Vagina (tissue), 2 donors: Measurements from ENCODE around the gene RNU5D-1. TPM values are rescaled to one million over a fixed set of nuclear protein-coding genes. Genes with fewer than 3 reads are reported as not detected.
"Not testable (repeated sequence)": the region's sequence is repeated elsewhere in the genome, so short reads cannot be mapped to it uniquely, and the experiment has no call there.

Source experiments
- DNase-seq, 2 donors: peaks; one replicate each; pipeline ENCODE4 v3.0.0-alpha.2; 2017; ENCODE audit errors: extremely low spot score in 2 of 2
- H3K27ac ChIP-seq: fragments of 200-600 bp; sonication (generic); one replicate; pipeline ENCODE4 v1.5.1; 2019
- H3K27me3 ChIP-seq: fragments of 200-600 bp; sonication (generic); one replicate; pipeline ENCODE4 v1.5.1; 2019
- H3K36me3 ChIP-seq, 2 donors: fragments of 200-600 bp; sonication (generic); one replicate each; pipeline ENCODE4 v1.5.1; 2017 to 2019
- H3K4me1 ChIP-seq: fragments of 200-600 bp; sonication (generic); one replicate; pipeline ENCODE4 v1.5.1; 2019
- H3K4me3 ChIP-seq, 2 donors: fragments of 200-600 bp; sonication (generic); 1 replicate in 1 of 2; 2 replicates in 1 of 2; pipeline ENCODE4 v1.5.1; 2016 to 2019
- H3K9me3 ChIP-seq: fragments of 200-600 bp; sonication (generic); one replicate; pipeline ENCODE4 v1.5.1; 2019
- CTCF ChIP-seq, 3 experiments: fragments of 450-650 bp in 2 of 3; fragments of 200-600 bp in 1 of 3; sonication (generic) in 1 of 3; IDR thresholded peaks; one replicate each; pipeline ENCODE4 v1.5.1; 2017 to 2019; ENCODE audit warnings: antibody characterized with exemption in 3 of 3, mild to moderate bottlenecking in 2 of 3, moderate library complexity in 2 of 3
- POLR2A ChIP-seq, 2 donors: fragments of 450-650 bp; IDR thresholded peaks; one replicate each; pipeline ENCODE4 v1.6.1; 2017; ENCODE audit warnings: antibody characterized with exemption in 2 of 2, mild to moderate bottlenecking in 2 of 2, moderate library complexity in 2 of 2
- POLR2AphosphoS5 ChIP-seq, 2 donors: sonication (generic); formaldehyde crosslinking; IDR thresholded peaks; one replicate each; pipeline ENCODE4 v1.9.0; 2017; ENCODE audit warnings: antibody characterized with exemption in 2 of 2, mild to moderate bottlenecking in 2 of 2, low read depth in 1 of 2; ENCODE audit not compliant: insufficient read depth in 1 of 2
- intact Hi-C: fragments of 100-400 bp; cut with DNase I; formaldehyde crosslinking; loops from one replicate; pipeline ENCODE4 v1.15.1; 2023
- total RNA-seq: library from RNA; depleted of rRNA; stranded (reverse); fragments of >200 nt; gene quantifications from one replicate; pipeline ENCODE4 v1.2.3, GENCODE V29; 2016

RNU5D-1 gene
- total RNA-seq, 1 donor from 2014 or later, result not detected

- TF ChIP-seq POLR2AphosphoS5 (IDR thresholded peaks at IDR 0.05; ENCODE audit: insufficient read depth in 1 of 2, low read depth in 1 of 2), result no peak
- TF ChIP-seq CTCF (IDR thresholded peaks at IDR 0.05), result no peak
- TF ChIP-seq POLR2A (IDR thresholded peaks at IDR 0.05), result no peak
- peaks cover 8% of the 10 kb centered on the region for H3K4me1 ChIP-seq
- no peaks in the 10 kb centered on the region for H3K9me3 ChIP-seq
- peak overlapping the region; percentile 85 for H3K27ac ChIP-seq
- H3K4me3 ChIP-seq, result peak overlapping the region; percentile 53 to 66
- H3K27me3 ChIP-seq, result no peaks in the 10 kb centered on the region
- intact Hi-C loops, result no loop called here
- DNase-seq, result no peak
- H3K36me3 ChIP-seq, result no peaks in the 10 kb centered on the region
These were observed 9.2 kb upstream of the RNU5D-1 start for GRCh38 chr1:44740179-44740617.

DNA sequence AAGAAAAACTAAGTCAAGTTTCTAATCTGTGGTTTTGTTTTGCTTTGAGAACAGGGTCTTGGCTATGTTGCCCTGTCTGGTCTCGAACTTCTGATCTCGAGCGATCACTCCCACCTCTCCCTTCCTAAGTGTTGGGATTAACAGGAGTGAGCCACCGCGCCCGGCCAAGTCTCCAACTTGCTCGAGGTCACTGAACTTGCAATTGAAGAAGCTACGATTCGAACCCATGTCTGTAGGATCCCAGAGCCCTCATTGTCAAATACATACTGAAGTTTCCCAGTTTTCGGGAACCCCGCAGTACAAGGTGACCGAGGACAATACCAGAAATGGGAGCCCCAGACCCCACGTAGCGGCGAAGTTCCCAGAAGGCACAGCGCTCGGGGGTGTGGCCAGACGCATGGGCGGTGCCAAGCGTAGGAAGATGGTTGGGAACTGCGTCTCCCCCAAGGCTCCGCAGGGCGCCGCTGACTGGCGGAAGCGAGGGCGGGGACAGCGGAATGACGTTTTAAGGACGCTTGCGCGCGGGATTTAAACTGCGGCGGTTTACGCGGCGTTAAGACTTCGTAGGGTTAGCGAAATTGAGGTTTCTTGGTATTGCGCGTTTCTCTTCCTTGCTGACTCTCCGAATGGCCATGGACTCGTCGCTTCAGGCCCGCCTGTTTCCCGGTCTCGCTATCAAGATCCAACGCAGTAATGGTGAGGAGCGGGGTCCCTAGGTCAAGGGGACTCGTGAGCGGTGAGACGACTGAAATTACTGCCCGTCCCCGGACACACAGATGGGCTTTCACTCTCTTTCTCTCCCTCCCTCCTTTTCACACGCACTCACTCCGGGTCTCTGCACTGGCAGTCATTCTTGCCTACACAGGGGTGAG is 8.6 kb upstream of the RNU5D-1 start, which contains the start of gene KIF2C:
Gene KIF2C (plus strand): TSS at position 531 of the 872 bp plus-strand sequence. CDS start 96 bp downstream, at position 627.
- TF ChIP-seq CTCF (IDR thresholded peaks at IDR 0.05), result no peak
- peak in 1 of 2 donors; percentile 42 for TF ChIP-seq POLR2A (IDR thresholded peaks at IDR 0.05)
- TF ChIP-seq POLR2AphosphoS5 (IDR thresholded peaks at IDR 0.05; ENCODE audit: insufficient read depth in 1 of 2, low read depth in 1 of 2), result peak; percentile 96 to 99
- H3K9me3 ChIP-seq, result no peaks in the 10 kb centered on the region
- H3K36me3 ChIP-seq, result no peaks in the 10 kb centered on the region
- H3K27me3 ChIP-seq, result no peaks in the 10 kb centered on the region
- peaks cover 8% of the 10 kb centered on the region for H3K4me1 ChIP-seq
- peak within 1 kb of the TSS; percentile 53 to 66 for H3K4me3 ChIP-seq
- H3K27ac ChIP-seq, result peak within 1 kb of the TSS; percentile 85
- DNase-seq, result peak in 1 of 2 donors; percentile 95
- intact Hi-C loops, result loop anchor here (5.0 kb wide), 1 partner anchor 38 kb away; the partner anchor contains the start of gene RPS8

- DNase-seq, H3K27me3 ChIP-seq, H3K9me3 ChIP-seq, H3K36me3 ChIP-seq, H3K4me1 ChIP-seq: not testable (repeated sequence)
- Histone ChIP-seq H3K4me3 (peak overlapping the region; percentile 53 to 66), H3K27ac (peak overlapping the region; percentile 85)
- intact Hi-C loops, result loop anchor here (5.0 kb wide), 1 partner anchor 38 kb away; the partner anchor contains the start of gene RPS8
These were observed 8.0 kb upstream of the RNU5D-1 start for GRCh38 chr1:44738953-44739306.

DNA sequence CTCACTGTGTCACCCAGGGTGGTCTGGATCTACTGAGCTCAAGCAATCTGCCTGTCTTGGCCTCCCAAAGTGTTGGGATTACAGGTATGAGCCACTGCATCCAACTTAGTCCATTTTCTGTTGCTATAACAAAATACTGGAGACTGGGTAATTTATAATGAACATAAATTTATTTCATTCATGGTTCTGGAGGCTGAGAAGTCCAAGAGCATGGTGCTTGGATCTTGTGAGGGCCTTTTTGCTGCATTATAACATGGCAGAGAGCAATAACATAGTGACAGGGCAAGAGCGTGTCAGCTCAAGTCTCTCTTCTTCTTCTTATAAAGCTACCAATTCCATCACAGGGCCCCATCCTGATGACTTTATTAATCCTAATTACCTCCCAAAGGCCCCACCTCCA is 5.0 kb upstream of the RNU5D-1 start:
- H3K36me3 ChIP-seq, result no peaks in the 10 kb centered on the region
- DNase-seq, result no peak
- H3K27me3 ChIP-seq, result no peaks in the 10 kb centered on the region
- no peaks in the 10 kb centered on the region for H3K9me3 ChIP-seq
- H3K27ac ChIP-seq, result no peak overlapping the region
- intact Hi-C loops, result loop anchor here (5.0 kb wide), 1 partner anchor 41 kb away; the partner anchor contains the start of gene RPS8
- TF ChIP-seq CTCF (IDR thresholded peaks at IDR 0.05), result no peak
- TF ChIP-seq POLR2AphosphoS5 (IDR thresholded peaks at IDR 0.05; ENCODE audit: insufficient read depth in 1 of 2, low read depth in 1 of 2), result no peak
- TF ChIP-seq POLR2A (IDR thresholded peaks at IDR 0.05), result no peak
- no peak overlapping the region for H3K4me3 ChIP-seq
- peaks cover 9% of the 10 kb centered on the region for H3K4me1 ChIP-seq

GRCh38 chr1:44733784-44734183 is 2.8 kb upstream of the RNU5D-1 start:
- DNase-seq, result no peak
- intact Hi-C loops, result no loop called here
- H3K36me3 ChIP-seq, result no peaks in the 10 kb centered on the region
- H3K9me3 ChIP-seq, result no peaks in the 10 kb centered on the region
- H3K4me3 ChIP-seq, result no peak overlapping the region
- peaks cover 16% of the 10 kb centered on the region for H3K4me1 ChIP-seq
- TF ChIP-seq CTCF (IDR thresholded peaks at IDR 0.05), result no peak
- no peak for TF ChIP-seq POLR2A (IDR thresholded peaks at IDR 0.05)
- TF ChIP-seq POLR2AphosphoS5 (IDR thresholded peaks at IDR 0.05; ENCODE audit: insufficient read depth in 1 of 2, low read depth in 1 of 2), result no peak
- no peak overlapping the region for H3K27ac ChIP-seq
- no peaks in the 10 kb centered on the region for H3K27me3 ChIP-seq
